Uterus (tissue), 2 donors: ENCODE data around the gene MMP2.

Experiments
- CTCF ChIP-seq, 4 experiments: fragments of 200-600 bp in 2 of 4; fragments of 450-650 bp in 2 of 4; sonication (generic) in 2 of 4; IDR thresholded peaks; one replicate each; pipeline ENCODE4 v1.5.1; 2016 to 2019; ENCODE audit warnings: antibody characterized with exemption in 4 of 4, mild to moderate bottlenecking in 2 of 4, moderate library complexity in 1 of 4
- POLR2A ChIP-seq, 2 donors: fragments of 450-650 bp; IDR thresholded peaks; one replicate each; pipeline ENCODE4 v1.6.1; 2016; ENCODE audit warnings: antibody characterized with exemption in 2 of 2, mild to moderate bottlenecking in 1 of 2, moderate library complexity in 1 of 2

- TF ChIP-seq POLR2A (IDR thresholded peaks at IDR 0.05) (no peak), CTCF (IDR thresholded peaks at IDR 0.05) (no peak)
Observed at GRCh38 chr16:55555436-55555835, 76.4 kb downstream of the MMP2 start.
